Measurements from ENCODE around the gene PTP4A2.

The PTP4A2 gene

DNA sequence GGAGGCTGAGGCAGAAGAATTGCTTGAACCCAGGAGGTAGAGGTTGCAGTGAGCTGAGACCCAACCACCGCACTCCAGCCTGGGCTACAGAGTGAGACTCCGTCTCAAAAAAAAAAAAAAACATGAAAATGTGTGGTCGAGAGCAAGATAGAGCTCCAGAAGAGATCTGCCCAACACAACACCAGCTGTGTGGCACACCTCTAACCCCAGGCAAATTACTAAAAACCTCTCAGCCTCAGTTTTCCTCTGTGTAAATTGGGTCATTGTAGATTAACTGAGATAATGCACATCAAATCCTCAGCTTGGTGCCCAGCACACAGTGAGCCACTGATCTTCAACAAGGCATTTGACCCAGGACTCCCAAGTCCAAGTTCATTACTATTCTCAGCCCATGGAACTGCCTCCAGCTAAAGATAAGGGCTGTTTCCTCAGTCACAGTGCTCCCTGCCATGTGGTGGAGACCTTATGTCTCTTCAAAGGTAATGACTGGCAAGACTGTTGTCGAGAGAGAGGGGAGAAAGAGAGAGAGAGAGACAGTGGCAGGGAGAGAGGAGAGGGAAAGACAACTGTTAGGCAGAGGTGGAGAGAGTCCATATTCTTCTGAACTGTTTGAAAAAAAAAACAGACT lies 58.1 kb downstream of the PTP4A2 start:
- no peak for DNase-seq (ENCODE audit: low read depth)
- TF ChIP-seq, protein P1, sequence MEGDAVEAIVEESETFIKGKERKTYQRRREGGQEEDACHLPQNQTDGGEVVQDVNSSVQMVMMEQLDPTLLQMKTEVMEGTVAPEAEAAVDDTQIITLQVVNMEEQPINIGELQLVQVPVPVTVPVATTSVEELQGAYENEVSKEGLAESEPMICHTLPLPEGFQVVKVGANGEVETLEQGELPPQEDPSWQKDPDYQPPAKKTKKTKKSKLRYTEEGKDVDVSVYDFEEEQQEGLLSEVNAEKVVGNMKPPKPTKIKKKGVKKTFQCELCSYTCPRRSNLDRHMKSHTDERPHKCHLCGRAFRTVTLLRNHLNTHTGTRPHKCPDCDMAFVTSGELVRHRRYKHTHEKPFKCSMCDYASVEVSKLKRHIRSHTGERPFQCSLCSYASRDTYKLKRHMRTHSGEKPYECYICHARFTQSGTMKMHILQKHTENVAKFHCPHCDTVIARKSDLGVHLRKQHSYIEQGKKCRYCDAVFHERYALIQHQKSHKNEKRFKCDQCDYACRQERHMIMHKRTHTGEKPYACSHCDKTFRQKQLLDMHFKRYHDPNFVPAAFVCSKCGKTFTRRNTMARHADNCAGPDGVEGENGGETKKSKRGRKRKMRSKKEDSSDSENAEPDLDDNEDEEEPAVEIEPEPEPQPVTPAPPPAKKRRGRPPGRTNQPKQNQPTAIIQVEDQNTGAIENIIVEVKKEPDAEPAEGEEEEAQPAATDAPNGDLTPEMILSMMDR (IDR thresholded peaks at IDR 0.05; ENCODE audit: low read depth, low read length), result no peak
- TF ChIP-seq POLR2A (IDR thresholded peaks at IDR 0.05; ENCODE audit: extremely low read depth, insufficient read length), result no peak

GRCh38 chr1:31878058-31878457 lies 60.1 kb downstream of the PTP4A2 start:
- DNase-seq (ENCODE audit: low read depth), result no peak
- H3K4me3 ChIP-seq (ENCODE audit: low read depth, low read length), result no peak overlapping the region
- TF ChIP-seq MYC (IDR thresholded peaks at IDR 0.05; ENCODE audit: low read depth, low read length) (no peak), POLR2A (IDR thresholded peaks at IDR 0.05; ENCODE audit: extremely low read depth, insufficient read length) (no peak)
- TF ChIP-seq, protein P1 (IDR thresholded peaks at IDR 0.05; ENCODE audit: low read depth, low read length), result no peak
- TF ChIP-seq, protein P2, sequence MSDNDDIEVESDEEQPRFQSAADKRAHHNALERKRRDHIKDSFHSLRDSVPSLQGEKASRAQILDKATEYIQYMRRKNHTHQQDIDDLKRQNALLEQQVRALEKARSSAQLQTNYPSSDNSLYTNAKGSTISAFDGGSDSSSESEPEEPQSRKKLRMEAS (IDR thresholded peaks at IDR 0.05; ENCODE audit: low read depth, low read length), result no peak

More for the DNA sequence above, 58.1 kb downstream of the PTP4A2 start:
- H3K4me3 ChIP-seq (ENCODE audit: low read depth, low read length), result no peak overlapping the region

- TF ChIP-seq POLR2A (IDR thresholded peaks at IDR 0.05; ENCODE audit: extremely low read depth, insufficient read length) (no peak), MYC (IDR thresholded peaks at IDR 0.05; ENCODE audit: low read depth, low read length) (no peak)
- TF ChIP-seq, protein P2 (IDR thresholded peaks at IDR 0.05; ENCODE audit: low read depth, low read length), result no peak
- TF ChIP-seq, protein P1 (IDR thresholded peaks at IDR 0.05; ENCODE audit: low read depth, low read length), result no peak
- no peak overlapping the region for H3K4me3 ChIP-seq (ENCODE audit: low read depth, low read length)
- no peak for DNase-seq (ENCODE audit: low read depth)
Observed at GRCh38 chr1:31877544-31877943, 60.6 kb downstream of the PTP4A2 start.

- TF ChIP-seq MYC (IDR thresholded peaks at IDR 0.05; ENCODE audit: low read depth, low read length), result no peak
- TF ChIP-seq, protein P2 (IDR thresholded peaks at IDR 0.05; ENCODE audit: low read depth, low read length), result no peak
- no peak for TF ChIP-seq POLR2A (IDR thresholded peaks at IDR 0.05; ENCODE audit: extremely low read depth, insufficient read length)
- TF ChIP-seq, protein P1 (IDR thresholded peaks at IDR 0.05; ENCODE audit: low read depth, low read length), result no peak
- H3K4me3 ChIP-seq (ENCODE audit: low read depth, low read length), result no peak overlapping the region
- DNase-seq (ENCODE audit: low read depth), result no peak
Observed at GRCh38 chr1:31875636-31876236, 62.4 kb downstream of the PTP4A2 start.

DNA sequence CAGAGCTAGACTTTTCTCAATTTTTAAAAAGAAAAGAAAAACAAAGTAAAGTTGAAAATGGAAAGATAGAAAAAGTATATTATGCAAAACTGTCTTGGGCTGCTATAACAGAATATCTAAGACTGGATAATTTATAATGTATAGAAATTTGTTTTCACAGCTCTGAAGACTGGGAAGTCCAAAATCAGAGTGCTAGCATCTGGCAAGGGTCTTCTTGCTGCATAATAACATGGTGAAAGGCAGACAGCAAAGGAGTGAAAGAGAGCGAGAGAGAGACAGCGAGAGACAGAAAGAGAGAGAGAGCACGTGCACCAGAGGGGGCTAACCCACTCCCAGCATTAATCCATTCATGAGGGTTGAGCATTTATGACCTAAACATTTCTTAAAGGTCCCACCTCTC lies 63.2 kb downstream of the PTP4A2 start:
- H3K4me3 ChIP-seq (ENCODE audit: low read depth, low read length), result no peak overlapping the region
- no peak for DNase-seq (ENCODE audit: low read depth)
- TF ChIP-seq, protein P2 (IDR thresholded peaks at IDR 0.05; ENCODE audit: low read depth, low read length), result no peak
- TF ChIP-seq, protein P1 (IDR thresholded peaks at IDR 0.05; ENCODE audit: low read depth, low read length), result no peak
- no peak for TF ChIP-seq MYC (IDR thresholded peaks at IDR 0.05; ENCODE audit: low read depth, low read length)
- no peak for TF ChIP-seq POLR2A (IDR thresholded peaks at IDR 0.05; ENCODE audit: extremely low read depth, insufficient read length)
